GM21576 (cell line): ENCODE measurements around the gene FPR2.

ENCODE experiments used
- ATAC-seq: cut with Tn5 transposase; IDR thresholded peaks from one replicate; pipeline ENCODE4 v1.9.1; 2021; ENCODE audit warnings: mild to moderate bottlenecking, moderate library complexity; ENCODE audit not compliant: unreplicated experiment

Gene FPR2

DNA sequence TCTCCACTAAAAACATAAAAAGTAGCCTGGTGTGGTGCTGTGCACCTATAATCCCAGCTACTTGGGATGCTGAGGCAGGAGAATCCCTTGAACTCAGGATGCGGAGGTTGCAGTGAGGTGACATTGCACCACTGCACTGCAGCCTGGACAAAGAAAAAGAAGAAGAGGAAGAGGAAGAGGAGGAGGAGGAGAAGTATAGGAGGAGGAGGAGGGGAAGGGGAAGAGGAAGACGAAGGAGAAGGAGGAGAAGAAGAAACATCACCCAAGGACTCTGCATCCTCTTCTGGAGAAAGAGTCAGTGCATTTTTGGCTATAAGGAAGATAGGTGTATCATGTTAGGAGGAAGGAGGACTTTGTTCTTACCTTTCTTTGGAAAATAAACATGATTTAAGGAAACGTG is 21.0 kb downstream of the FPR2 start:
- ATAC-seq: no peak

DNA sequence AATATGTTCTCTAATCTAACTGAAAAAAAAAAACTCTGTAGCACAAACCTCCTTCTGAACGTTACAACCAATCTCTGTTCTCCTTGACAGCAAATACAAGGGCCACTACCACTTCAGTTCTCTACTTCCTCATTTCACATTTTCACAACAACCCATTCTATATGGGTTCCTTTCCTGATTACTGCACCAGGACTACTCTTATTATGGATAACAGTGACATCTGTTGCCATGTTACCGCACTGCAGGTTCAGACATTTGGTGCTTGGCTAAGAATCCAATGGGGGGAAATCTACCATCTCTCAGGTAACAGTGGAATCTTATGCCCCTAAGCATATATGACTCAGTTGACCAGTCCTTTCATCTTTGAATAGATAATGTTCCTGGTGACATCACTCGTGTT is 22.4 kb downstream of the FPR2 start:
- ATAC-seq: no peak

DNA sequence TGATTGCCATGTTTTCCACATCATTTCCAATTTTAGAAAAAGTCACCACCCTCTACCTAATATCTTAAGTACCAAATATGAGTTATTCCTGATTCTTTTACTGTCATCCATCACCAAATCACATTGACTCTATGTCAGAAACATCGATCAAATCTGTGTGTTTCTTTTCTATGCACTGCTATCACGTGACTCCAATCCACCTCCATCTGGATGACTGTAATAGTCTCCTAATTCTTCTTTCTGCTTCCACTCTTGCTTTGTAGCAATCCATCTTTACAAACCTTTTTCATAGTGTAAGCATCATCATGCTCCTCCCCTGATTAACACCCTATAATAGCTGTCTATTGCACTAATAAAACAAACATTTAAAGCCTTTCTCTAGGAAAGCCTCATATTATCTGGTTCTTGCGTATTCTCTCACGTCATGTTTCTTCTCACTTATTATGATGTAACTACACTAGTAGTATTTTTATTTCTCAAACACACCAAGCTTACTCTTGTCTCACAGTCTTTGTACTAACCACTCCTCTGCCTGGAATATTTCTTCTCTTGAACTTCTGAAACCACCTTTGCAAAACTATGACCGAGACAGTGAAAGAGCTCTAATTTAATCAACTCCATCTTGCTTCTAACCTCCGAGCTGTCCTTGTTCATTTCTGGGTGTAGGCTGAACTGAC is 23.3 kb downstream of the FPR2 start:
- no peak for ATAC-seq

- no peak for ATAC-seq
These were observed 24.1 kb downstream of the FPR2 start for GRCh38 chr19:51784922-51785690.

- ATAC-seq: no peak
These were observed 25.9 kb downstream of the FPR2 start for GRCh38 chr19:51786646-51787494.

- no peak for ATAC-seq
These were observed 27.0 kb downstream of the FPR2 start for GRCh38 chr19:51788029-51788428.

- no peak for ATAC-seq
These were observed 28.2 kb downstream of the FPR2 start for GRCh38 chr19:51789061-51789795.

GRCh38 chr19:51792932-51793331 is 32.0 kb downstream of the FPR2 start:
- ATAC-seq: no peak

- ATAC-seq: no peak
These were observed 33.0 kb downstream of the FPR2 start for GRCh38 chr19:51793994-51794393.

DNA sequence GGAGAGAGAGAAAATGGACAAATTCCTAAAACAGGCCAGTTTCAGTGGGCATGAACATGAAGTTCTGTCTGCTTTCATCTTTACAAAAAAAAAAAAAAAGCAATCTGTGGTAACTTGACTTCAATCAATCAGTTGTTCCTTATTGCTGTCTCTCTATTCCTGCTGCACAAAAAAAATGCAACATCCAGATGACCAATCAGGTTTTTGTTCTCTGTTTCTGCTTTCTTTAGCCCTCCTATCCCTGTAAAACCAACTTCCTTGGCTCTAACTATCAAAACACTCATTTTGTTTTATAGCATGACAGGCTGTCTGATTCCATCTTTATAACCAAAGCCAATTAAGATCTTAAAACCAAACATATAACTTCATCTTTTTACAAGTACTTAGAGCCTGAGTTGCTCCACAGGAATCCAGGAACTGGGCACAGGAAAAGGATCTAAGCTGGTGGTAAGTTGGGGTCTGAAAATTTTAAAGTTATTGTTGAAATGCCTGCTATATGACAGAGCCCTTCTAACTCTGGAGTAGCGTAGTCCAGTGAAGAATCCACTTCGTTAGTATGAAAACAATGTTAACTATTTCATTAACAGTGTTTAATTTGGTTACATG is 34.0 kb downstream of the FPR2 start, which contains the start of gene FPR3:
Gene FPR3, plus strand, starts transcription at position 273 of the 606 bp plus-strand sequence. CDS start 28,592 bp downstream, outside the sequence.
- no peak for ATAC-seq

- no peak for ATAC-seq
These were observed 35.3 kb downstream of the FPR2 start for GRCh38 chr19:51796195-51796679.

DNA sequence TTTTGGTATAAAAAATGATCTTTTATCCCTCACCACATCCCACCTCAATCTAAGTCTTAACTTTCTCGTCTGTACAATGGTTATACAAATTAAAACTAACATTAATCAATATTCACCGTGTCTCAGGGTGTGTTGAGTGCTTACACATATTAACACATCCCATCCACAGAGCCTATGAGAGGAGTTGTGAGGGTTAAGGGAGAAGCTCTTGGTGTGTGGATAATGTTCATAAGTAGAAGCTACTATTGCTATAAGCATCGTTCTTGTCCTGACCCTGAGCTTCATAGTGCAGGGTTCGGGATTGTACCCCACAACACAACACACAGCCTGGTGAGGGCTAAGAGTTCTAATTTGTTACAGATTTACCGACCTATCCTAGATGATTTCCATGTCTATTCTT is 36.5 kb downstream of the FPR2 start:
- ATAC-seq: no peak

GRCh38 chr19:51798062-51798461 is 37.1 kb downstream of the FPR2 start:
- no peak for ATAC-seq

- no peak for ATAC-seq
These were observed 38.2 kb downstream of the FPR2 start for GRCh38 chr19:51799034-51799773.

- no peak for ATAC-seq
These were observed 38.9 kb downstream of the FPR2 start for GRCh38 chr19:51799774-51800472.

GRCh38 chr19:51800473-51801244 is 39.7 kb downstream of the FPR2 start:
- no peak for ATAC-seq

- no peak for ATAC-seq
These were observed 41.8 kb downstream of the FPR2 start for GRCh38 chr19:51802775-51803174.

DNA sequence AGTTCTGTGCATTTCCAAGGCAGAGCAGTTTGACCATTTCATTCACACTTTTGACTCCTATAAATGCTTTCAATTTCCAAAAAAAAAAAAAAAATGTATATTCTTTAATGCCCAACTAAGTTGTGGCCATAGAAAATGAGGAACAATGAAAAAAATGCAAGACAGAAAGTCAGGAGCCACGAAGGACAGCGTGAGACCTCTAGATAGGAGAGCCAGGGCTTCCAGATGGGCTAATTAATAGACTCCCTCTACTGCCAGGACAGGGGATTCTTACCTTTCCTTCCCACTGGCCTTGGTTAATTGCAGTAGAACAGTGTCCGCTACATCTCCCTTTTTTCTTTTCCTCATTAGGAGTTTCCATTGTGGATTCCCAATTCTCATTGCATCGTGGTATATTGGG is 42.5 kb downstream of the FPR2 start:
- no peak for ATAC-seq
